H9 (cell line): ENCODE results near the gene SREBF1. TPM values are rescaled to one million over a fixed set of nuclear protein-coding genes. Genes with fewer than 3 reads are reported as not detected.

ENCODE experiments used
- DNase-seq: peaks from one replicate; pipeline ENCODE4 v3.0.0-alpha.2; 2017
- H2AFZ ChIP-seq: one replicate; pipeline ENCODE4 v1.6.1; 2013; ENCODE audit warnings: mild to moderate bottlenecking, low read length, control low read depth, moderate library complexity
- H2AK5ac ChIP-seq: 2 replicates; pipeline ENCODE4 v1.6.1; 2013; ENCODE audit warnings: low read length, control low read depth, mixed read lengths; ENCODE audit not compliant: insufficient read length
- H2BK120ac ChIP-seq: one replicate; pipeline ENCODE4 v1.6.1; 2013; ENCODE audit warnings: low read depth, mild to moderate bottlenecking, low read length, control low read depth, inconsistent platforms; ENCODE audit not compliant: poor library complexity, severe bottlenecking
- H2BK12ac ChIP-seq: 2 replicates; pipeline ENCODE4 v1.6.1; 2013; ENCODE audit warnings: low read length, control low read depth, mixed read lengths, low read depth; ENCODE audit not compliant: insufficient read length
- H2BK15ac ChIP-seq: 2 replicates; pipeline ENCODE4 v1.6.1; 2013; ENCODE audit warnings: low read depth, low read length, control low read depth
- H2BK20ac ChIP-seq: one replicate; pipeline ENCODE4 v1.6.1; 2013; ENCODE audit warnings: low read depth, mild to moderate bottlenecking, low read length, control low read depth, inconsistent platforms; ENCODE audit not compliant: poor library complexity, severe bottlenecking
- H2BK5ac ChIP-seq: 2 replicates; pipeline ENCODE4 v1.6.1; 2013; ENCODE audit warnings: low read length, control low read depth, mixed read lengths; ENCODE audit not compliant: insufficient read length
- H3K14ac ChIP-seq: 2 replicates; pipeline ENCODE4 v1.6.1; 2013; ENCODE audit warnings: low read length, control low read depth; ENCODE audit not compliant: insufficient read depth
- H3K18ac ChIP-seq: 2 replicates; pipeline ENCODE4 v1.6.1; 2013; ENCODE audit warnings: low read depth, mild to moderate bottlenecking, mixed read lengths, low read length, control low read depth; ENCODE audit not compliant: insufficient read length
- H3K23ac ChIP-seq: 2 replicates; pipeline ENCODE4 v1.6.1; 2013; ENCODE audit warnings: low read length, control low read depth, mixed read lengths, low read depth; ENCODE audit not compliant: insufficient read length
- H3K23me2 ChIP-seq: 2 replicates; pipeline ENCODE4 v1.6.1; 2013; ENCODE audit warnings: low read depth, mild to moderate bottlenecking, mixed read lengths, low read length, control low read depth; ENCODE audit not compliant: insufficient read length, poor library complexity, severe bottlenecking
- H3K27ac ChIP-seq: 2 replicates; pipeline ENCODE4 v1.5.1; 2013; ENCODE audit warnings: low read length, control low read depth, mixed read lengths, low read depth; ENCODE audit not compliant: insufficient read length
- H3K27me3 ChIP-seq: 2 replicates; pipeline ENCODE4 v1.6.1; 2013; ENCODE audit warnings: low read length, control low read depth, inconsistent platforms; ENCODE audit not compliant: insufficient read depth
- H3K4ac ChIP-seq: 2 replicates; pipeline ENCODE4 v1.6.1; 2013; ENCODE audit warnings: low read depth, mild to moderate bottlenecking, control low read depth, inconsistent platforms, low read length, moderate library complexity
- H3K4me1 ChIP-seq: 2 replicates; pipeline ENCODE4 v1.6.1; 2013; ENCODE audit warnings: low read length, control low read depth, inconsistent platforms; ENCODE audit not compliant: insufficient read depth
- H3K4me2 ChIP-seq: 2 replicates; pipeline ENCODE4 v1.6.1; 2013; ENCODE audit warnings: low read length, control low read depth, mixed read lengths; ENCODE audit not compliant: insufficient read length, insufficient read depth
- H3K56ac ChIP-seq: 2 replicates; pipeline ENCODE4 v1.6.1; 2013; ENCODE audit warnings: low read depth, mild to moderate bottlenecking, mixed read lengths, low read length, control low read depth; ENCODE audit not compliant: insufficient read length
- H3K79me1 ChIP-seq: 2 replicates; pipeline ENCODE4 v1.6.1; 2013; ENCODE audit warnings: low read depth, mild to moderate bottlenecking, moderate library complexity, low read length, control low read depth, inconsistent platforms; ENCODE audit not compliant: insufficient read depth, poor library complexity, severe bottlenecking
- H3K79me2 ChIP-seq: 2 replicates; pipeline ENCODE4 v1.6.1; 2013; ENCODE audit warnings: low read length, control low read depth, inconsistent platforms; ENCODE audit not compliant: insufficient read depth
- H3K9ac ChIP-seq: 2 replicates; pipeline ENCODE4 v1.6.1; 2013; ENCODE audit warnings: low read length, control low read depth, mixed read lengths; ENCODE audit not compliant: insufficient read length; ENCODE audit errors: extremely low read depth
- H3K9me3 ChIP-seq: one replicate; pipeline ENCODE4 v1.6.1; 2013; ENCODE audit warnings: low read depth, low read length, inconsistent platforms; ENCODE audit not compliant: control insufficient read depth
- H3T11ph ChIP-seq: one replicate; pipeline ENCODE4 v1.6.1; 2013; ENCODE audit warnings: mild to moderate bottlenecking, low read length, control low read depth, inconsistent platforms
- H4K20me1 ChIP-seq: one replicate; pipeline ENCODE4 v1.6.1; 2013; ENCODE audit not compliant: control insufficient read depth, insufficient read length, insufficient read depth
- H4K5ac ChIP-seq: 2 replicates; pipeline ENCODE4 v1.6.1; 2013; ENCODE audit warnings: low read depth, mild to moderate bottlenecking, mixed read lengths, low read length, control low read depth; ENCODE audit not compliant: insufficient read length
- H4K8ac ChIP-seq: replicated peaks from 2 replicates; pipeline ENCODE4 v1.6.1; 2013; ENCODE audit warnings: low read length, control low read depth, mixed read lengths, low read depth; ENCODE audit not compliant: insufficient read length
- H4K91ac ChIP-seq: 2 replicates; pipeline ENCODE4 v1.6.1; 2013; ENCODE audit warnings: low read depth, mild to moderate bottlenecking, moderate library complexity, mixed read lengths, low read length, control low read depth; ENCODE audit not compliant: insufficient read length
- H3K27ac Mint-ChIP-seq, 3 experiments: 2 replicates in 2 of 3; 3 replicates in 1 of 3; pipeline ENCODE4 v1.8.0; 2020 to 2021; ENCODE audit warnings: mixed read lengths in 3 of 3, mild to moderate bottlenecking in 1 of 3, moderate library complexity in 1 of 3
- H3K27me3 Mint-ChIP-seq: 2 replicates; pipeline ENCODE4 v1.8.0; 2021; ENCODE audit warnings: low read depth, mild to moderate bottlenecking, moderate library complexity, mixed read lengths
- H3K36me3 Mint-ChIP-seq, 3 experiments: 2 replicates in 2 of 3; 3 replicates in 1 of 3; pipeline ENCODE4 v1.8.0; 2020 to 2021; ENCODE audit warnings: low read depth in 3 of 3, mixed read lengths in 3 of 3; ENCODE audit not compliant: insufficient read depth in 1 of 3
- H3K4me1 Mint-ChIP-seq, 2 experiments: 2 replicates each; pipeline ENCODE4 v1.8.0; 2020; ENCODE audit warnings: mixed read lengths in 2 of 2
- H3K4me3 Mint-ChIP-seq, 2 experiments: 2 replicates in 1 of 2; 3 replicates in 1 of 2; pipeline ENCODE4 v1.8.0; 2020 to 2021; ENCODE audit warnings: mild to moderate bottlenecking in 2 of 2, mixed read lengths in 2 of 2, moderate library complexity in 1 of 2
- H3K9me3 Mint-ChIP-seq, 2 experiments: 2 replicates in 1 of 2; 3 replicates in 1 of 2; pipeline ENCODE4 v1.8.0; 2020; ENCODE audit warnings: mild to moderate bottlenecking in 2 of 2, mixed read lengths in 2 of 2, moderate library complexity in 1 of 2
- CTCF ChIP-seq: fragments of 200-600 bp; sonication (generic); conservative IDR thresholded peaks from 3 replicates; pipeline ENCODE4 v1.8.0; 2021; ENCODE audit warnings: antibody characterized with exemption, mild to moderate bottlenecking
- WGBS: extraction: QIAGEN DNeasy Blood & Tissue Kit; methylation state at CpG from one replicate; pipeline ENCODE4 v1.1.7; 2013; ENCODE audit warnings: missing lambda C conversion rate, low lambda C conversion rate, mixed read lengths; ENCODE audit not compliant: insufficient read length; ENCODE audit errors: extremely low coverage; 5-methylcytosine and 5-hydroxymethylcytosine counted together
- total RNA-seq: library from RNA; stranded (reverse); gene quantifications from 2 replicates; pipeline ENCODE4 v1.2.1, GENCODE V29; 2021

Gene SREBF1
- total RNA-seq, 1 experiment from 2014 or later, result 81.9 TPM

- no peaks in the 10 kb centered on the region for H3K79me2 ChIP-seq
- no peaks in the 10 kb centered on the region for H3K27me3 ChIP-seq
- no peak overlapping the region for H3K56ac ChIP-seq
- no peak overlapping the region for H4K91ac ChIP-seq
- Mint-ChIP-seq H3K27ac (no peak overlapping the region), H3K9me3 (no peaks in the 10 kb centered on the region; a peak in 2 of 5 replicates), H3K27me3 (peaks cover 2% of the 10 kb centered on the region; the same call in 1 of the 2 replicates), H3K4me3 (no peak overlapping the region), H3K36me3 (peaks cover 0 to 2% (median 0%) of the 10 kb centered on the region in 3 experiments; a peak in 1 of 7 replicates), H3K4me1 (peaks cover 46 to 61% of the 10 kb centered on the region in 2 experiments)
- no peaks in the 10 kb centered on the region for H3K79me1 ChIP-seq
- no CpG with 5 or more reads among the region's 4 CpGs for whole genome bisulfite sequencing
- H2BK120ac ChIP-seq, result no peak overlapping the region
- H3K27ac ChIP-seq, result no peak overlapping the region
- no peak overlapping the region for H2BK15ac ChIP-seq
- H2AK5ac ChIP-seq, result no peak overlapping the region
- peaks cover 5% of the 10 kb centered on the region for H3K23me2 ChIP-seq
- no peak overlapping the region for H4K8ac ChIP-seq
- H3T11ph ChIP-seq, result no peak overlapping the region
- H2BK5ac ChIP-seq, result no peak overlapping the region
- peaks cover 3% of the 10 kb centered on the region for H4K20me1 ChIP-seq
- no peak overlapping the region for H2BK20ac ChIP-seq
- no peak overlapping the region for H4K5ac ChIP-seq
- H3K9me3 ChIP-seq, result no peaks in the 10 kb centered on the region
- H2AFZ ChIP-seq, result no peak overlapping the region
- H3K9ac ChIP-seq, result no peak overlapping the region
- no peak overlapping the region for H2BK12ac ChIP-seq
- no peak overlapping the region for H3K14ac ChIP-seq
- no peak overlapping the region for H3K4ac ChIP-seq
- no peak overlapping the region for H3K23ac ChIP-seq
- H3K18ac ChIP-seq, result no peak overlapping the region
- H3K4me1 ChIP-seq, result peaks cover 13% of the 10 kb centered on the region
- no peak for DNase-seq
- H3K4me2 ChIP-seq, result no peak overlapping the region
- TF ChIP-seq CTCF, result no peak
These were observed 6.3 kb upstream of the SREBF1 start for GRCh38 chr17:17843096-17843495.
